OCI-LY7 (cell line): ENCODE measurements around the gene RAD51B. TPM values are rescaled to one million over a fixed set of nuclear protein-coding genes. Genes with fewer than 3 reads are reported as not detected.
"Not testable (repeated sequence)": the region's sequence is repeated elsewhere in the genome, so short reads cannot be mapped to it uniquely, and the experiment has no call there.

ENCODE experiments used
- BruUV-seq: library from RNA; stranded (reverse); fragments of 400-500 nt; replicated peaks from 2 replicates; lab custom pipeline; 2021; lab: Mats Ljungman, UMichigan
- CTCF ChIA-PET: fragments of 300-600 bp; sonication (Branson Sonifier 250); formaldehyde crosslinking; loops from one replicate; lab custom pipeline; 2022; ENCODE audit warnings: antibody characterized with exemption; ENCODE audit not compliant: unreplicated experiment; lab: Charles Lee
- POLR2A ChIA-PET: fragments of 300-600 bp; sonication (Branson Sonifier 250); formaldehyde crosslinking; loops from one replicate; lab custom pipeline; 2022; ENCODE audit warnings: antibody characterized with exemption; lab: Charles Lee
- DNase-seq: peaks from one replicate; pipeline ENCODE4 v3.0.0-alpha.2; 2015; ENCODE audit warnings: low spot score
- H2AFZ ChIP-seq: fragments of 200-600 bp; sonication (generic), shearing (Covaris generic); 2 replicates; pipeline ENCODE4 v1.6.1; 2014; ENCODE audit warnings: mild to moderate bottlenecking, antibody characterized with exemption, low read length, moderate library complexity
- H3K27ac ChIP-seq: fragments of 200-600 bp; sonication (generic); 2 replicates; pipeline ENCODE4 v1.5.1; 2014; ENCODE audit warnings: mixed run types, low read depth, mild to moderate bottlenecking, moderate library complexity, low read length, inconsistent platforms; ENCODE audit not compliant: poor library complexity, severe bottlenecking
- H3K36me3 ChIP-seq: fragments of 200-600 bp; sonication (generic); 2 replicates; pipeline ENCODE4 v1.6.1; 2014; ENCODE audit warnings: mild to moderate bottlenecking, antibody characterized with exemption, low read length, moderate library complexity, mixed read lengths; ENCODE audit not compliant: insufficient read depth
- H3K4me1 ChIP-seq: fragments of 200-600 bp; sonication (generic); 2 replicates; pipeline ENCODE4 v1.5.1; 2014; ENCODE audit warnings: mild to moderate bottlenecking, low read length; ENCODE audit not compliant: insufficient read depth, poor library complexity, severe bottlenecking
- H3K4me2 ChIP-seq: fragments of 200-600 bp; sonication (generic); 2 replicates; pipeline ENCODE4 v1.6.1; 2014; ENCODE audit warnings: mild to moderate bottlenecking, low read length
- H3K4me3 ChIP-seq: fragments of 200-600 bp; sonication (generic); 2 replicates; pipeline ENCODE4 v1.5.1; 2014; ENCODE audit warnings: mild to moderate bottlenecking, low read depth, low read length; ENCODE audit not compliant: poor library complexity, severe bottlenecking
- H3K79me2 ChIP-seq: fragments of 200-600 bp; sonication (generic); 2 replicates; pipeline ENCODE4 v1.6.1; 2016; ENCODE audit warnings: low read depth, mild to moderate bottlenecking, low read length, moderate library complexity, mixed read lengths; ENCODE audit not compliant: insufficient read depth
- H3K9me2 ChIP-seq: fragments of 200-600 bp; sonication (generic); 2 replicates; pipeline ENCODE4 v1.6.1; 2016; ENCODE audit warnings: mild to moderate bottlenecking, low read length, mixed read lengths; ENCODE audit not compliant: insufficient read depth
- H3K9me3 ChIP-seq: fragments of 200-600 bp; sonication (generic); 2 replicates; pipeline ENCODE4 v1.6.1; 2014; ENCODE audit warnings: mild to moderate bottlenecking, mixed run types, low read length, mixed read lengths
- H4K20me1 ChIP-seq: fragments of 200-600 bp; sonication (generic); 2 replicates; pipeline ENCODE4 v1.6.1; 2014; ENCODE audit warnings: mild to moderate bottlenecking, antibody characterized with exemption, low read length, moderate library complexity, mixed read lengths; ENCODE audit not compliant: insufficient read depth
- EZH2phosphoT487 ChIP-seq: fragments of 200-600 bp; sonication (generic); IDR thresholded peaks from 2 replicates; pipeline ENCODE4 v1.6.1; 2018; ENCODE audit warnings: low read depth, borderline replicate concordance, mild to moderate bottlenecking, mixed run types, antibody characterized with exemption, low read length, moderate library complexity, mixed read lengths
- intact Hi-C: fragments of 100-400 bp; cut with micrococcal nuclease; formaldehyde crosslinking; loops from one replicate; pipeline ENCODE4 v1.10.0; 2022; ENCODE audit not compliant: unreplicated experiment
- total RNA-seq, 2 experiments: library from RNA; depleted of rRNA in 1 of 2; stranded (reverse); fragments of >200 nt in 1 of 2; shearing (Covaris generic) in 1 of 2; gene quantifications; 2 replicates each; pipeline ENCODE4 v1.2.3, GENCODE V29; 2014 to 2022
- TF ChIP-seq, protein P1 (sequence below): fragments of 200-600 bp; sonication (generic); conservative IDR thresholded peaks from 2 replicates; pipeline ENCODE4 v1.5.1; 2014; ENCODE audit warnings: mild to moderate bottlenecking, antibody characterized with exemption, low read length, moderate library complexity, mixed read lengths

RAD51B gene
- total RNA-seq, 2 experiments from 2014 or later: 41.4 to 89.9 TPM

DNA sequence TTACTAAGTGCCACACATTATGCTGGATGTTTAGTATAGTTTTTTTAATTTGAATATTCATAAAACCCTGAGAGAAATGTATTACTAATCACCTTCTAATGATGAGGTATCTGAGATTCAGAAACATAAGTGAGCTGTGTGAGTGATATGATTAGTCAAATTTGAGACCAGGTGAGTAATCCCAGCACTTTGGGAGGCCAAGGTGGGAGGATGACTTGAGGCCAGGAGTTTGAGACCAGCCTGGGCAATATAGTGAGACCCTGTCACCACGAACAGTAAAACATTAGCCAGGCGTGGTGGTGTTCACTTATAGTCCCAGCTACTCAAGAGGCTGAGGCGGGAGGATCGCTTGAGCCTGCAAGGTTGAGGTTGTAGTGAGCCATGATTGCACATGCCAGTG, 438.4 kb downstream of the RAD51B start:
- intact Hi-C loops: no loop called here
- Histone ChIP-seq H4K20me1 (no peaks in the 10 kb centered on the region), H2AFZ (no peak overlapping the region), H3K4me3 (no peak overlapping the region), H3K27ac (no peak overlapping the region), H3K9me3 (no peaks in the 10 kb centered on the region; the same call in 1 of the 2 replicates), H3K4me1 (peaks cover 75% of the 10 kb centered on the region), H3K79me2 (no peaks in the 10 kb centered on the region), H3K9me2 (no peaks in the 10 kb centered on the region), H3K36me3 (no peaks in the 10 kb centered on the region), H3K4me2 (no peak overlapping the region)
- no peak for DNase-seq
- ChIA-PET CTCF (no interaction called here), POLR2A (interaction anchor here (0.7 to 2.7 kb wide), 3 partner anchors 10 to 537 kb away, joined by 3 to 15 read pairs (median 3); no protein-coding TSS in a partner anchor)
- TF ChIP-seq EZH2phosphoT487: no peak
- TF ChIP-seq, protein P1, sequence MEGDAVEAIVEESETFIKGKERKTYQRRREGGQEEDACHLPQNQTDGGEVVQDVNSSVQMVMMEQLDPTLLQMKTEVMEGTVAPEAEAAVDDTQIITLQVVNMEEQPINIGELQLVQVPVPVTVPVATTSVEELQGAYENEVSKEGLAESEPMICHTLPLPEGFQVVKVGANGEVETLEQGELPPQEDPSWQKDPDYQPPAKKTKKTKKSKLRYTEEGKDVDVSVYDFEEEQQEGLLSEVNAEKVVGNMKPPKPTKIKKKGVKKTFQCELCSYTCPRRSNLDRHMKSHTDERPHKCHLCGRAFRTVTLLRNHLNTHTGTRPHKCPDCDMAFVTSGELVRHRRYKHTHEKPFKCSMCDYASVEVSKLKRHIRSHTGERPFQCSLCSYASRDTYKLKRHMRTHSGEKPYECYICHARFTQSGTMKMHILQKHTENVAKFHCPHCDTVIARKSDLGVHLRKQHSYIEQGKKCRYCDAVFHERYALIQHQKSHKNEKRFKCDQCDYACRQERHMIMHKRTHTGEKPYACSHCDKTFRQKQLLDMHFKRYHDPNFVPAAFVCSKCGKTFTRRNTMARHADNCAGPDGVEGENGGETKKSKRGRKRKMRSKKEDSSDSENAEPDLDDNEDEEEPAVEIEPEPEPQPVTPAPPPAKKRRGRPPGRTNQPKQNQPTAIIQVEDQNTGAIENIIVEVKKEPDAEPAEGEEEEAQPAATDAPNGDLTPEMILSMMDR: no peak
- BruUV-seq: no TSS peak

DNA sequence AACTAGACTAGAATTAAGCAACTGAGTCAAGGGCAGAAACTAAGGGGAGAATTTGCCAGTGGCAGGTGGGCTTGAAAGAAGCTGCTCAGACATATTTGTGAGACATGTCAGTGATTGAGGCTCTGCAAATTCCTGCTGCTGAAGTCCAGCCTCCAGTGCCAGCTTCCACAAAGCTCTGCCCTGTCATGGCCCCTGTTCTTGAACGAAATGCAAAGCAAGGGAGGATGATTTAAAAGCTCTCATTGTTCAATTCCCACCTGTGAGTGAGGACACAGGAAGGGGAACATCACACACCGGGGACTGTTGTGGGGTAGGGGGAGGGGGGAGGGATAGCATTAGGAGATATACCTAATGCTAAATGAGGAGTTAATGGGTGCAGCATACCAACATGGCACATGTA, 439.4 kb downstream of the RAD51B start:
- H3K36me3 ChIP-seq, H3K9me2 ChIP-seq, intact Hi-C loops, BruUV-seq, H3K79me2 ChIP-seq, H4K20me1 ChIP-seq, H3K9me3 ChIP-seq: not testable (repeated sequence)
- peak overlapping the region; percentile 32; the same call in 1 of the 2 replicates for H2AFZ ChIP-seq
- peaks cover 83% of the 10 kb centered on the region for H3K4me1 ChIP-seq
- POLR2A ChIA-PET: interaction anchor here (0.8 to 2.7 kb wide), 13 partner anchors 9 to 557 kb away, joined by 3 to 15 read pairs (median 4); no protein-coding TSS in a partner anchor
- CTCF ChIA-PET: interaction anchor here (0.6 to 1.6 kb wide), 3 partner anchors 8 to 565 kb away, joined by 3 to 4 read pairs (median 3); no protein-coding TSS in a partner anchor
- H3K4me2 ChIP-seq: peak overlapping the region; percentile 65
- DNase-seq: peak; percentile 66
- H3K4me3 ChIP-seq: peak overlapping the region; percentile 11
- H3K27ac ChIP-seq: peak overlapping the region; percentile 44

DNA sequence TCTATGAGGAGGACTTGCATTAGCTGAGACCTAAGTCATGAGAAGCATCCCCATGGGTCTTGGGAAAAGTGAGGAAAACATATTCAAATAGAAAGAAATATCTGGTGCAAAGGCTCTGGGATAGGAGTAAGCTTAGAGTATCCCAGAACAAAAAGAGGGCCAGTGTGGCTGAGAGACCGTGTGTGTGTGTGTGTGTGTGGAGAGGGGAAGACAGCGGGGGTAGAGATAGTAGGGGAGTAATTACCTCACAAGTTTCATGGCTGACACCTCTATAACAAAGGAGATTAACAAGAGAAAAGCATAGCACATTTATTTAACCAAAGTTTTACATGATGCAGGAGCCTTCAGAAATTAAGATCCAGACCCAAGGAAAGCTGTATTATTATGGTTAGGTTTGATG, 440.5 kb downstream of the RAD51B start:
- Histone ChIP-seq H2AFZ (no peak overlapping the region; the same call in 1 of the 2 replicates), H3K4me1 (peaks cover 81% of the 10 kb centered on the region), H3K36me3 (no peaks in the 10 kb centered on the region), H4K20me1 (no peaks in the 10 kb centered on the region), H3K9me3 (no peaks in the 10 kb centered on the region; the same call in 1 of the 2 replicates), H3K9me2 (no peaks in the 10 kb centered on the region), H3K79me2 (no peaks in the 10 kb centered on the region), H3K4me2 (peak overlapping the region; percentile 52; the same call in 1 of the 2 replicates), H3K27ac (no peak overlapping the region), H3K4me3 (no peak overlapping the region)
- DNase-seq: no peak
- TF ChIP-seq, protein P1: no peak
- TF ChIP-seq EZH2phosphoT487: no peak
- no TSS peak for BruUV-seq
- intact Hi-C loops: no loop called here
- ChIA-PET CTCF (interaction anchor here (0.6 to 1.6 kb wide), 4 partner anchors 9 to 423 kb away, joined by 3 to 4 read pairs (median 4); no protein-coding TSS in a partner anchor), POLR2A (interaction anchor here (0.7 to 2.7 kb wide), 15 partner anchors 8 to 556 kb away, joined by 3 to 15 read pairs (median 5); no protein-coding TSS in a partner anchor)
